ENCODE data around the gene CRB2.

GRCh38 chr9:123389698-123390097 is 33.7 kb downstream of the CRB2 start:
- TF ChIP-seq, protein P1, sequence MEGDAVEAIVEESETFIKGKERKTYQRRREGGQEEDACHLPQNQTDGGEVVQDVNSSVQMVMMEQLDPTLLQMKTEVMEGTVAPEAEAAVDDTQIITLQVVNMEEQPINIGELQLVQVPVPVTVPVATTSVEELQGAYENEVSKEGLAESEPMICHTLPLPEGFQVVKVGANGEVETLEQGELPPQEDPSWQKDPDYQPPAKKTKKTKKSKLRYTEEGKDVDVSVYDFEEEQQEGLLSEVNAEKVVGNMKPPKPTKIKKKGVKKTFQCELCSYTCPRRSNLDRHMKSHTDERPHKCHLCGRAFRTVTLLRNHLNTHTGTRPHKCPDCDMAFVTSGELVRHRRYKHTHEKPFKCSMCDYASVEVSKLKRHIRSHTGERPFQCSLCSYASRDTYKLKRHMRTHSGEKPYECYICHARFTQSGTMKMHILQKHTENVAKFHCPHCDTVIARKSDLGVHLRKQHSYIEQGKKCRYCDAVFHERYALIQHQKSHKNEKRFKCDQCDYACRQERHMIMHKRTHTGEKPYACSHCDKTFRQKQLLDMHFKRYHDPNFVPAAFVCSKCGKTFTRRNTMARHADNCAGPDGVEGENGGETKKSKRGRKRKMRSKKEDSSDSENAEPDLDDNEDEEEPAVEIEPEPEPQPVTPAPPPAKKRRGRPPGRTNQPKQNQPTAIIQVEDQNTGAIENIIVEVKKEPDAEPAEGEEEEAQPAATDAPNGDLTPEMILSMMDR (IDR thresholded peaks at IDR 0.05), result no peak
- no peak for TF ChIP-seq POLR2A (IDR thresholded peaks at IDR 0.05)
